Measurements from ENCODE around the gene STAG1.
"Not testable (repeated sequence)": the region's sequence is repeated elsewhere in the genome, so short reads cannot be mapped to it uniquely, and the experiment has no call there.

STAG1 gene

GRCh38 chr3:136485777-136486176, 266.4 kb downstream of the STAG1 start:
- no peak for DNase-seq

GRCh38 chr3:136476280-136476679, 275.9 kb downstream of the STAG1 start:
- DNase-seq: no peak

GRCh38 chr3:136474876-136475275, 277.3 kb downstream of the STAG1 start:
- DNase-seq: not testable (repeated sequence)

GRCh38 chr3:136473716-136474326, 278.4 kb downstream of the STAG1 start:
- no peak for DNase-seq

GRCh38 chr3:136465296-136465695, 286.9 kb downstream of the STAG1 start:
- DNase-seq: no peak

GRCh38 chr3:136464502-136464901, 287.7 kb downstream of the STAG1 start:
- DNase-seq: no peak

- DNase-seq: no peak
These were observed 289.0 kb downstream of the STAG1 start for GRCh38 chr3:136463170-136463569.

- DNase-seq: no peak
These were observed 294.4 kb downstream of the STAG1 start for GRCh38 chr3:136457793-136458192.

GRCh38 chr3:136456196-136456595, 296.0 kb downstream of the STAG1 start:
- no peak for DNase-seq

- no peak for DNase-seq
These were observed 307.6 kb downstream of the STAG1 start for GRCh38 chr3:136444581-136444980.

- DNase-seq: no peak
These were observed 315.1 kb downstream of the STAG1 start for GRCh38 chr3:136437043-136437442.

- DNase-seq: no peak
These were observed 317.7 kb downstream of the STAG1 start for GRCh38 chr3:136434429-136434828.

GRCh38 chr3:136432685-136433084, 319.5 kb downstream of the STAG1 start:
- DNase-seq: no peak

GRCh38 chr3:136428167-136428566, 324.0 kb downstream of the STAG1 start:
- DNase-seq: no peak

- no peak for DNase-seq
These were observed 324.9 kb downstream of the STAG1 start for GRCh38 chr3:136427236-136427635.

- no peak for DNase-seq
These were observed 337.7 kb downstream of the STAG1 start for GRCh38 chr3:136414476-136414875.

- no peak for DNase-seq
These were observed 339.9 kb downstream of the STAG1 start for GRCh38 chr3:136412307-136412706.

- DNase-seq: no peak
These were observed 342.6 kb downstream of the STAG1 start for GRCh38 chr3:136409549-136409948.

GRCh38 chr3:136404056-136404455, 348.1 kb downstream of the STAG1 start:
- DNase-seq: no peak

GRCh38 chr3:136396916-136397315, 355.3 kb downstream of the STAG1 start:
- no peak for DNase-seq

GRCh38 chr3:136390574-136390973, 361.6 kb downstream of the STAG1 start:
- no peak for DNase-seq

- DNase-seq: no peak
These were observed 365.1 kb downstream of the STAG1 start for GRCh38 chr3:136387031-136387430.

GRCh38 chr3:136385457-136385856, 366.7 kb downstream of the STAG1 start:
- no peak for DNase-seq

GRCh38 chr3:136381051-136381450, 371.1 kb downstream of the STAG1 start:
- no peak for DNase-seq

- DNase-seq: no peak
These were observed 371.6 kb downstream of the STAG1 start for GRCh38 chr3:136380530-136380929.

- DNase-seq: no peak
These were observed 374.2 kb downstream of the STAG1 start for GRCh38 chr3:136378011-136378410.
